GM21447 (cell line): ENCODE measurements around the gene ATP5F1B.

Experiments
- ATAC-seq: cut with Tn5 transposase; IDR thresholded peaks from one replicate; pipeline ENCODE4 v1.9.1; 2021; ENCODE audit not compliant: unreplicated experiment

Gene ATP5F1B

GRCh38 chr12:56626701-56627100 is 19.1 kb downstream of the ATP5F1B start:
- no peak for ATAC-seq

DNA sequence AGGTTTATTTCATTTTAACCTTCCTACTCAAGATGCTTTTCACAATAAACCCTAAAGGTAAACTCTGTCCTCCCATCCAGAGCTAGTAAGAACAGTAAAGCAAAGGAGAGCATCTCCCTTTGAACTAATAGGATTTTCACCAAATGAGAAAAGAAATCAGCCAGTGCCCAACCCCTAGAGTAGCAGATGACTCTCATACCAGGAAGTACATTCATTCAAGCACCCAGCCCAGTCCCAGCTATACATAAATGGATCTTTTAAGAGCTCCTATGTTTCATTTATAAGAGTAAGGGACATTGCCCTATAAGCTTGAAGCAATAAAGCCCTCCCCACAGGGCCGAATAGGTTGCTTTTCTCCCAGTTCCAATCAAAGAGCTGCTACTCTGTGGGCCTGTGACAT is 23.2 kb downstream of the ATP5F1B start:
- ATAC-seq, result no peak

- no peak for ATAC-seq
Observed at GRCh38 chr12:56616925-56617324, 28.9 kb downstream of the ATP5F1B start.

DNA sequence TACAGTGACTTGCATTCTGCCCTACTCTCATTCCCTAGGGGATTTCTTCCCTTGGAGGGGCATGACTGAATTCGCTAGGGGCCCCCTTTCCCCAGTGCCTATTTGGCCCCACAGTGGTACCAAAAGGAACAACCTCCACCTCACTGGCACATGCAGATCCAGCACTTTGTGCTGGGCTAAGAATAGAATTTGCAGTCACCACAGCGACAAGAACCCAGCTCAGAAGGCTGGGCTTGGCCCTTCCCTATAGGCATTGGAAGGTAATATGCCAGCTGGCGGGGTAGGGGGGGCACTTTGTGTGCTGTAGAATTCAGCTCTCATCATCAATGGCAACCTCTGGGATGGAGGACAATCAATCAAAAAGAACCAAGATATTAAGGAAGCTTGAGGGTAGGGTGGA is 29.5 kb downstream of the ATP5F1B start:
- no peak for ATAC-seq

- ATAC-seq, result no peak
Observed at GRCh38 chr12:56614627-56615026, 31.2 kb downstream of the ATP5F1B start.

DNA sequence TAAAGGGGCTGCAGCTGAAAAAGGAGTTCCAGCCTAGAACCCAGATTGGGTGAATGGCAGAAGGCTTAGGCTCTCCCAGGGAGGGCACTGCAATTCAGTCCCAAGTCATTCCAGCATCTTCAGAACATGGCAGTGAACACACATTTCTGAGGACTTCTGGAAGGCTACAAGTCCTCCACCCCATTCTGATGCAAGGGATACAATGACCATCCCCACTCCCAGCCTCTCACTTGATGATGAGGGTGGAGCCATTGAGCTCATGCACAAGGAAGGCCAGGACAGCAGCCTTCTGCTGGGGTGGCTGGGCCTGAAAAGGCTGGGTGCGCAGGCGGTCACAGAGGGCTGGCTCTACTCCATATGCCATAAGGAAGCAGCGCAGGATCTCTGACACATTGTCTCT is 41.4 kb downstream of the ATP5F1B start:
- ATAC-seq, result no peak

GRCh38 chr12:56602239-56602638 is 43.5 kb downstream of the ATP5F1B start:
- no peak for ATAC-seq

GRCh38 chr12:56601503-56601902 is 44.3 kb downstream of the ATP5F1B start:
- no peak for ATAC-seq

GRCh38 chr12:56600753-56601152 is 45.0 kb downstream of the ATP5F1B start:
- no peak for ATAC-seq

GRCh38 chr12:56599797-56600196 is 46.0 kb downstream of the ATP5F1B start:
- no peak for ATAC-seq

GRCh38 chr12:56599041-56599440 is 46.7 kb downstream of the ATP5F1B start:
- ATAC-seq, result no peak

DNA sequence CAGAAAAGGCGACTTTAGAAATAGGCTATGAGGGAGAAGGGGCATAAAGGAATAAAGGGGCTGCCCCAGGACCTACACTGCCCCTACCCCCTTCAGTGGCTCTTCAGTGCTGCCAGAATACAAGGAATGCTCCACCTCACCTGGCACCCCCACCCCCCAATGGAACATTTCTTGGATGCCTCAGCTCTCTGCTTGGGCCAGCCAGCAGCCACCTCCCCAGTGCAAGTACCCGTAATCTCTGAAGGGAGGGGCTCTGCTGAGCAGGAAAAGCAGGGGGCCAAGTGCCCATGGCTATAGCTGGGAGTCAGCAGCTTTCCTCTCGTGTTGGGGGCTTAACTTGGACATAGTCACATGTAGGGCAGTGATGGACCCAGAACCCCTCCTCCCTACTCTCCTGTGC is 49.0 kb downstream of the ATP5F1B start:
- no peak for ATAC-seq

GRCh38 chr12:56593909-56594621 is 51.7 kb downstream of the ATP5F1B start:
- ATAC-seq, result no peak

DNA sequence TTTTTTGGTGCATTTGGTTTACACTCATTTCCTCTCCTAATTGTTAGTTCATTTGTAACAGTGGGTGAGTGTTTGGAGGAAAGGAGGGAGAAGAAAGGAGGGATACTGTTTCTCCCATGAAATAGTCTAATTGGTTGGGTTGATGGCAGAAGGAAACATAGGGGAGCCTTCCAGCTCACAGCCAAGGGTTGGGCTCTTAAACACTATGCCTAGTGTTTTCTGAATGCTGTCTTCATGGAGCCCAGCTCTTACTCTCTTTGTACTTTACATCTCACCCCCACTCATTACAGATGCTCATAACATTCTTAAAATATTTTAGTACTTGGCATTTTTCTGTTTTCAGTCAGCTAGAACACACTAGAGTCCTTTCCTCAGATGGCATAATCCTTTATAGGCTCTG is 53.8 kb downstream of the ATP5F1B start:
- ATAC-seq, result no peak

- ATAC-seq, result no peak
Observed at GRCh38 chr12:56591126-56591525, 54.7 kb downstream of the ATP5F1B start.

- peak; percentile 64 for ATAC-seq
Observed at GRCh38 chr12:56590237-56590830, 55.5 kb downstream of the ATP5F1B start.

GRCh38 chr12:56589783-56590182 is 56.0 kb downstream of the ATP5F1B start:
- ATAC-seq, result no peak
